H1 (cell line): ENCODE measurements around the gene OR10J4.
"Not testable (repeated sequence)": the region's sequence is repeated elsewhere in the genome, so short reads cannot be mapped to it uniquely, and the experiment has no call there.

Source experiments
- EZH2 ChIP-seq: fragments of 200-600 bp; sonication (generic); IDR thresholded peaks from 2 replicates; pipeline ENCODE4 v1.7.1; 2012; ENCODE audit warnings: low read depth, mild to moderate bottlenecking, moderate library complexity, low read length, inconsistent platforms; ENCODE audit not compliant: severe bottlenecking
- POLR2A ChIP-seq, 2 experiments: IDR thresholded peaks; 1 replicate in 1 of 2; 2 replicates in 1 of 2; pipeline ENCODE4 v1.6.1; 2011; ENCODE audit warnings: low read depth in 2 of 2, low read length in 2 of 2, mild to moderate bottlenecking in 2 of 2; ENCODE audit errors: control extremely low read depth in 1 of 2
- YY1 ChIP-seq: IDR thresholded peaks from 2 replicates; pipeline ENCODE4 v1.6.1; 2011; ENCODE audit warnings: low read depth, mild to moderate bottlenecking, low read length

DNA sequence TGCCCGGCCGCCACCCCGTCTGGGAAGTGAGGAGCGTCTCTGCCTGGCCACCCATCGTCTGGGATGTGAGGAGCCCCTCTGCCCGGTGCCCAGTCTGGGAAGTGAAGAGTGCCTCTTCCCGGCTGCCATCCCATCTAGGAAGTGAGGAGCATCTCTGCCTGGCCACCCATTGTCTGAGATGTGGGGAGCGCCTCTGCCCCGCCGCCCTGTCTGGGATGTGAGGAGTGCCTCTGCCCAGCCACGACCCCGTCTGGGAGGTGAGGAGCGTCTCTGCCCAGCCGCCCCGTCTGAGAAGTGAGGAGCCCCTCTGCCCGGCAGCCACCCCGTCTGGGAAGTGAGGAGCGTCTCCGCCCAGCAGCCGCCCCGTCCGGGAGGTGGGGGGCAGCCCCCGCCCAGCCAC is 17.6 kb downstream of the OR10J4 start:
- not testable (repeated sequence) for TF ChIP-seq POLR2A (IDR thresholded peaks at IDR 0.05; ENCODE audit: control extremely low read depth in 1 of 2, low read depth in 2 of 2, low read length in 2 of 2); YY1; EZH2
